NCI-H1417 treated with DMSO at 0.1 percent for 48 hours (cell line): ENCODE results near the gene SLC35A1.
"Not testable (repeated sequence)": the region's sequence is repeated elsewhere in the genome, so short reads cannot be mapped to it uniquely, and the experiment has no call there.

Experiments used
- DNase-seq: peaks from one replicate; lab custom pipeline; 2025; lab: John Stamatoyannopoulos, UW

Gene SLC35A1

GRCh38 chr6:87472525-87473418 is at the start of gene SLC35A1:
Gene SLC35A1 (plus strand): TSS chr6:87472974. CDS start chr6:87473004, 30 bp downstream.
- DNase-seq, result peak; percentile 74

- no peak for DNase-seq
Measured at GRCh38 chr6:87426789-87427188, 46.0 kb upstream of the SLC35A1 start.

- DNase-seq, result no peak
Measured at GRCh38 chr6:87430499-87430898, 42.3 kb upstream of the SLC35A1 start.

GRCh38 chr6:87431263-87431662 is 41.5 kb upstream of the SLC35A1 start:
- DNase-seq, result no peak

GRCh38 chr6:87436435-87436834 is 36.3 kb upstream of the SLC35A1 start:
- no peak for DNase-seq

GRCh38 chr6:87441711-87442110 is 31.1 kb upstream of the SLC35A1 start:
- DNase-seq, result no peak

GRCh38 chr6:87444362-87444761 is 28.4 kb upstream of the SLC35A1 start:
- DNase-seq, result no peak

- no peak for DNase-seq
Measured at GRCh38 chr6:87465051-87465450, 7.7 kb upstream of the SLC35A1 start.

GRCh38 chr6:87473419-87473903 is 687 bp downstream of the SLC35A1 start:
- peak; percentile 38 for DNase-seq

GRCh38 chr6:87481931-87482330 is 9.2 kb downstream of the SLC35A1 start:
- DNase-seq, result no peak

- no peak for DNase-seq
Measured at GRCh38 chr6:87482366-87482765, 9.6 kb downstream of the SLC35A1 start.

- DNase-seq, result no peak
Measured at GRCh38 chr6:87483929-87484328, 11.2 kb downstream of the SLC35A1 start.

GRCh38 chr6:87484491-87484890 is 11.7 kb downstream of the SLC35A1 start:
- DNase-seq, result no peak

GRCh38 chr6:87487555-87487954 is 14.8 kb downstream of the SLC35A1 start:
- no peak for DNase-seq

- not testable (repeated sequence) for DNase-seq
Measured at GRCh38 chr6:87489326-87489725, 16.6 kb downstream of the SLC35A1 start.

- no peak for DNase-seq
Measured at GRCh38 chr6:87494761-87495422, 22.1 kb downstream of the SLC35A1 start.

- DNase-seq, result no peak
Measured at GRCh38 chr6:87498048-87498447, 25.3 kb downstream of the SLC35A1 start.

GRCh38 chr6:87501809-87502572 is 29.2 kb downstream of the SLC35A1 start:
- no peak for DNase-seq

- no peak for DNase-seq
Measured at GRCh38 chr6:87504441-87504840, 31.7 kb downstream of the SLC35A1 start.

- no peak for DNase-seq
Measured at GRCh38 chr6:87514831-87515230, 42.1 kb downstream of the SLC35A1 start.

GRCh38 chr6:87518453-87518852 is 45.7 kb downstream of the SLC35A1 start:
- DNase-seq, result no peak

- DNase-seq, result no peak
Measured at GRCh38 chr6:87522686-87523085, 49.9 kb downstream of the SLC35A1 start.
